MCF 10A (cell line): ENCODE data around the gene MOSPD3. TPM values are rescaled to one million over a fixed set of nuclear protein-coding genes. Genes with fewer than 3 reads are reported as not detected.

ENCODE experiments used
- BruUV-seq: library from RNA; stranded (reverse); fragments of 400-500 nt; replicated peaks from 2 replicates; lab custom pipeline; 2021; lab: Mats Ljungman, UMichigan
- CTCF ChIA-PET: fragments of 300-600 bp; sonication (Branson Sonifier 250); formaldehyde crosslinking; extraction: SDS; loops from one replicate; lab custom pipeline; 2021; ENCODE audit warnings: antibody characterized with exemption, inconsistent platforms; lab: Yijun Ruan, JAX
- POLR2A ChIA-PET: fragments of 300-600, 350-650 bp; sonication (Branson Sonifier 250); formaldehyde crosslinking; extraction: SDS; loops from one replicate; lab custom pipeline; 2020; ENCODE audit warnings: antibody characterized with exemption, inconsistent platforms; lab: Yijun Ruan, JAX
- DNase-seq: peaks from one replicate; pipeline ENCODE4 v3.0.0-alpha.2; 2018; ENCODE audit not compliant: unreplicated experiment
- H3K27ac Mint-ChIP-seq: one replicate; pipeline ENCODE4 v1.8.0; 2022; ENCODE audit warnings: mild to moderate bottlenecking, low read depth, mixed read lengths; ENCODE audit not compliant: unreplicated experiment
- H3K27me3 Mint-ChIP-seq: one replicate; pipeline ENCODE4 v1.8.0; 2022; ENCODE audit warnings: mixed read lengths; ENCODE audit not compliant: insufficient read depth, unreplicated experiment
- H3K36me3 Mint-ChIP-seq: one replicate; pipeline ENCODE4 v1.8.0; 2022; ENCODE audit warnings: mild to moderate bottlenecking, moderate library complexity, mixed read lengths; ENCODE audit not compliant: insufficient read depth, unreplicated experiment
- H3K4me1 Mint-ChIP-seq: one replicate; pipeline ENCODE4 v1.8.0; 2022; ENCODE audit warnings: mixed read lengths; ENCODE audit not compliant: insufficient read depth, unreplicated experiment
- H3K4me3 Mint-ChIP-seq: one replicate; pipeline ENCODE4 v1.8.0; 2022; ENCODE audit warnings: mild to moderate bottlenecking, moderate library complexity, mixed read lengths; ENCODE audit not compliant: unreplicated experiment
- H3K9me3 Mint-ChIP-seq: one replicate; pipeline ENCODE4 v1.8.0; 2022; ENCODE audit warnings: mixed read lengths; ENCODE audit not compliant: unreplicated experiment
- intact Hi-C: fragments of 100-400 bp; cut with micrococcal nuclease; formaldehyde crosslinking; loops from 2 replicates; pipeline ENCODE4 v1.14.1; 2022
- total RNA-seq: library from RNA; stranded (reverse); gene quantifications from 2 replicates; pipeline ENCODE4 v1.2.3, GENCODE V29; 2022
- TF ChIP-seq, protein P1 (sequence below): fragments of 200-600 bp; IDR thresholded peaks from one replicate; pipeline ENCODE4 v1.8.0; 2022; ENCODE audit warnings: antibody characterized with exemption, mild to moderate bottlenecking; ENCODE audit not compliant: unreplicated experiment

The MOSPD3 gene
- total RNA-seq, 1 experiment from 2014 or later, result 7.4 TPM

DNA sequence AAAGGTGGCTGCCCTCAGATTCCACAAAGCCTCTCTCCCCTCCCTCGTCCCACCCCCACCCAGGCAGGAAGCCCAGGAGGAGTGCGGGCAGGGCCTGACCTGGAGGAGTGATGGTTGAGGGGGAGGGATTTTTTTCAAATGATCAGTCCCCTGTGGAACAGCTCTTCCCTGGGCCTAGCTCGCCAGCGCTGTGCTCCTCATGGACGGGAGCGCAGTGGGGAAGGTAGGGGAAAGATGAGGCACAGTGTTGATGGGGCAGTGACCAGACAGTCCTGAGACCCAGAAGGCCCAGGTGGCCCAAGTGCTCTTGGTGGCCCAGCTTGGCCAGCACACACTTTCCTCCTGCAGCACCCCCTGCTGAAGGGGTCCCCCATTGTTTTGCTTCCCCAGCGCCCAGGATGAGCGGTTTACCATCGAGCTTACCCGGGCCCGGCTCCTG, 47.2 kb upstream of the MOSPD3 start:
- ChIA-PET POLR2A (no interaction called here), CTCF (interaction anchor here (0.6 to 7.8 kb wide), 15 partner anchors 10 to 164 kb away, joined by 3 to 87 read pairs (median 7); partner anchors contain the start of gene SPACDR)
- no peak overlapping the region for H3K27ac Mint-ChIP-seq
- no peak overlapping the region for H3K4me3 Mint-ChIP-seq
- intact Hi-C loops, result no loop called here
- H3K27me3 Mint-ChIP-seq, result no peaks in the 10 kb centered on the region
- H3K9me3 Mint-ChIP-seq, result no peaks in the 10 kb centered on the region
- DNase-seq, result no peak
- no peaks in the 10 kb centered on the region for H3K4me1 Mint-ChIP-seq
- TF ChIP-seq, protein P1, sequence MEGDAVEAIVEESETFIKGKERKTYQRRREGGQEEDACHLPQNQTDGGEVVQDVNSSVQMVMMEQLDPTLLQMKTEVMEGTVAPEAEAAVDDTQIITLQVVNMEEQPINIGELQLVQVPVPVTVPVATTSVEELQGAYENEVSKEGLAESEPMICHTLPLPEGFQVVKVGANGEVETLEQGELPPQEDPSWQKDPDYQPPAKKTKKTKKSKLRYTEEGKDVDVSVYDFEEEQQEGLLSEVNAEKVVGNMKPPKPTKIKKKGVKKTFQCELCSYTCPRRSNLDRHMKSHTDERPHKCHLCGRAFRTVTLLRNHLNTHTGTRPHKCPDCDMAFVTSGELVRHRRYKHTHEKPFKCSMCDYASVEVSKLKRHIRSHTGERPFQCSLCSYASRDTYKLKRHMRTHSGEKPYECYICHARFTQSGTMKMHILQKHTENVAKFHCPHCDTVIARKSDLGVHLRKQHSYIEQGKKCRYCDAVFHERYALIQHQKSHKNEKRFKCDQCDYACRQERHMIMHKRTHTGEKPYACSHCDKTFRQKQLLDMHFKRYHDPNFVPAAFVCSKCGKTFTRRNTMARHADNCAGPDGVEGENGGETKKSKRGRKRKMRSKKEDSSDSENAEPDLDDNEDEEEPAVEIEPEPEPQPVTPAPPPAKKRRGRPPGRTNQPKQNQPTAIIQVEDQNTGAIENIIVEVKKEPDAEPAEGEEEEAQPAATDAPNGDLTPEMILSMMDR, result no peak
- H3K36me3 Mint-ChIP-seq, result no peaks in the 10 kb centered on the region
- no TSS peak for BruUV-seq

DNA sequence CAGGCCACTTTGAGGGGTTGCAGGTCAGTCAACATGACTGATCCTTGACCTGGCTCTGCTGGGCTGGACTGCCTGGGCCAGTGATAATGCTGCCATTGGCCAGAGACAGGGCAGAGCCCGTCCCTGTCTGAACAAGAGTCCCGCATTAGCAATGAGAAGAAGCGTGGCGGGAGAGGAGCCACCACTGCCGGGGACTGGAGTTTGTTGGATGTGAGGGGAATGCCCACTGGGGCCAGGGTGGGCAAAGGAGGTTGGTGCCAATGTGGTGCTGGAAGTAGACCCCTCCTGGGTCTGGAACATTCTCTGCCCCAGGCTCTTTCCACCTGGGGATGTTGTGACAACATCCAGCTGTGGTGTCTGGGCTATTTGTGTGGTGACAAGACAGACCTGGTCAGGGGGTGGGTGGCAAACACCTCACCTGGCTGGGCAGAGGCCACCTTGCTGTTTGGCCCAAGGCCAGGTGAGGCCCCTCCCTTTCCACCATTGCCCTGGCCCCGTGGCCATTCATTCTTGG, 46.3 kb upstream of the MOSPD3 start:
- TF ChIP-seq, protein P1, result no peak

DNA sequence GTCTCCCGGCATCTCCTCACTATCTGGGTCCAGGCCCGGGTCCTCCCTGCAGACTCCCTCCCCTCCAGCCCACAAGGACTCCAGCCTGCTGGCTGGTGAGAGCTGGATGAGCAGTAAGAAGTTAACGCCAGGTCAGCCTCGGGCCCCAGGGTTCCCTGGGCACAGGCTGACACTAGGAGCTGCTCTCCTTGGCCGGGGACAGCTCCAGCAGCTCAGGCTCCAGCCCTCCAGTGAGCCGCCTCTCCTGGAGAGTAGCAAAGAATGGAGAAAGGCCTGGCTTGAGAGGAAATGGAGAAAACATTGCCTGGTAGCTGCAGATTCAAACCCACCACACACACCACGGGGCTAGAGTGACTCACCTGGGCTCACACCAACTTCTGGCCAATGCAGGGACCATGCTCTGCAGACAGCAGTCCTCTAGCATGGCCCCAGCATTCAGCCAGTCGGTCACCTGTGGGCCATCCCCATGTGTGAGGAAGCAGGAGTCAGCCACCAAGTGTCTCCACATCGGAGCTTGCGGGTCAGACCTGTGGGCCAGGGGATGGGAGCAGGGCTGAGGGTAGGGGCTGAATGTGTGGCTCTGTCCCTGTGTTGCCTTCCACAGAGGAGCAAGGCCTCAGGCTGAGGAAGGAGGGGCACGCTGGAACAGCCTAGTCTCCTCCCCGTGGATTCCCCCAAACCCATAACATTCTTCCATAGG, 45.2 kb upstream of the MOSPD3 start:
- H3K4me3 Mint-ChIP-seq, result no peak overlapping the region
- no TSS peak for BruUV-seq
- no peaks in the 10 kb centered on the region for H3K27me3 Mint-ChIP-seq
- TF ChIP-seq, protein P1, result no peak
- POLR2A ChIA-PET, result interaction anchor here (0.6 to 1.7 kb wide), 4 partner anchors 18 to 88 kb away, joined by 3 to 5 read pairs (median 3); partner anchors contain the start of genes AGFG2, FBXO24, LRCH4 and TSC22D4
- no peak for DNase-seq
- no peaks in the 10 kb centered on the region for H3K9me3 Mint-ChIP-seq
- H3K4me1 Mint-ChIP-seq, result no peaks in the 10 kb centered on the region
- no peak overlapping the region for H3K27ac Mint-ChIP-seq
- H3K36me3 Mint-ChIP-seq, result no peaks in the 10 kb centered on the region
- CTCF ChIA-PET, result interaction anchor here (0.7 to 1.6 kb wide), 4 partner anchors 98 to 158 kb away, joined by 3 to 7 read pairs (median 6); no protein-coding TSS in a partner anchor
- intact Hi-C loops, result no loop called here

More for the DNA sequence above, 46.3 kb upstream of the MOSPD3 start:
- POLR2A ChIA-PET, result interaction anchor here (1.4 to 1.7 kb wide), 2 partner anchors 20 to 27 kb away, joined by 3 to 5 read pairs; partner anchors contain the start of genes AGFG2, FBXO24 and LRCH4
- Mint-ChIP-seq H3K4me3 (no peak overlapping the region), H3K9me3 (no peaks in the 10 kb centered on the region), H3K27me3 (no peaks in the 10 kb centered on the region), H3K4me1 (no peaks in the 10 kb centered on the region), H3K27ac (no peak overlapping the region), H3K36me3 (no peaks in the 10 kb centered on the region)
- intact Hi-C loops, result no loop called here
- BruUV-seq, result no TSS peak
- CTCF ChIA-PET, result interaction anchor here (0.6 to 7.8 kb wide), 9 partner anchors 17 to 163 kb away, joined by 3 to 87 read pairs (median 7); no protein-coding TSS in a partner anchor
- DNase-seq, result no peak

DNA sequence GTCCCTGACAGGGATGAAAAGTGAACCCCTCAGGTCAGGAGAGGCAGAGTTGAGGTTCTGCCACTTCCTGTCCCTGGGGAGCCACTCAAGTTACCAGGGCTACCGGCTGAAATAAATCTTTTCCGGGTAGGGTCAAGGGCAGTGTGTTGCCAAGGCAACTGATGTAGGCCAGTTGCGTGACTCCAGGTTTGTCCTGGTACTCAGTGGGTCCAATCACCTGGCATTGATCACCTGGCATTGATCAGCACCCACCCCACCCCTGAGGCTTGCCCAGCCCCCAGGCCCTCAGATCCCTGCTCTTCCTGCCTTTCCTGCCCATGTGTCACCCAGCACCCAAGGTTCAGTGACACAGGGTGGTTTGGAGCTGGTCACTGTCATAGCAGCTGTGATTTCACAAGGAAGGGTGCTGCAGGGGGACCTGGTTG, 44.6 kb upstream of the MOSPD3 start:
- Mint-ChIP-seq H3K27ac (no peak overlapping the region), H3K4me3 (no peak overlapping the region), H3K27me3 (no peaks in the 10 kb centered on the region), H3K9me3 (no peaks in the 10 kb centered on the region), H3K36me3 (no peaks in the 10 kb centered on the region), H3K4me1 (no peaks in the 10 kb centered on the region)
- intact Hi-C loops, result no loop called here
- CTCF ChIA-PET, result interaction anchor here (0.7 to 1.6 kb wide), 3 partner anchors 98 to 158 kb away, joined by 3 to 7 read pairs (median 6); no protein-coding TSS in a partner anchor
- TF ChIP-seq, protein P1, result no peak
- BruUV-seq, result no TSS peak
- no peak for DNase-seq
- POLR2A ChIA-PET, result interaction anchor here (0.6 to 1.7 kb wide), 4 partner anchors 19 to 88 kb away, joined by 3 to 5 read pairs (median 3); partner anchors contain the start of genes AGFG2, FBXO24, LRCH4 and TSC22D4
